Endothelial cell of umbilical vein (primary cell): Measurements from ENCODE around the gene TRMO. TPM values are rescaled to one million over a fixed set of nuclear protein-coding genes. Genes with fewer than 3 reads are reported as not detected.

Experiments used
- BruUV-seq: library from RNA; stranded (reverse); fragments of 400-500 nt; replicated peaks from 2 replicates; lab custom pipeline; 2021; lab: Mats Ljungman, UMichigan
- CTCF ChIA-PET: fragments of 300-600, 350-600 bp; sonication (Branson Sonifier 250); formaldehyde crosslinking; loops from one replicate; lab custom pipeline; 2021; ENCODE audit warnings: antibody characterized with exemption, inconsistent platforms; lab: Charles Lee
- POLR2A ChIA-PET: fragments of 300-600, 350-600 bp; sonication (Branson Sonifier 250); formaldehyde crosslinking; loops from one replicate; lab custom pipeline; 2021; ENCODE audit warnings: antibody characterized with exemption, inconsistent platforms; lab: Charles Lee
- DNase-seq: peaks from one replicate; pipeline ENCODE4 v3.0.0-alpha.2; 2011; ENCODE audit warnings: low read depth, low spot score
- FAIRE-seq: peaks from 2 replicates; lab custom pipeline; 2011; peaks lifted over from hg19 to GRCh38; lab: Jason Lieb, UNC
- H2AFZ ChIP-seq: 2 replicates; pipeline ENCODE4 v1.6.0; 2012; ENCODE audit warnings: low read depth, low read length, control low read depth, inconsistent platforms
- H3K27ac ChIP-seq: 2 replicates; pipeline ENCODE4 v1.5.1; 2011; ENCODE audit warnings: low read depth, mild to moderate bottlenecking, control low read depth, low read length, moderate library complexity; ENCODE audit not compliant: insufficient read depth
- H3K27me3 ChIP-seq, 2 experiments: 2 replicates each; pipeline versions ENCODE4 v1.6.0 to v1.6.1; 2011; ENCODE audit warnings: low read length in 2 of 2, mixed read lengths in 1 of 2; ENCODE audit not compliant: control insufficient read depth in 2 of 2, insufficient read depth in 2 of 2
- H3K36me3 ChIP-seq, 2 experiments: 2 replicates in 1 of 2; 3 replicates in 1 of 2; pipeline ENCODE4 v1.5.1; 2011; ENCODE audit warnings: low read length in 2 of 2, mild to moderate bottlenecking in 1 of 2, moderate library complexity in 1 of 2; ENCODE audit not compliant: control insufficient read depth in 2 of 2, insufficient read depth in 2 of 2; ENCODE audit errors: extremely low read depth in 1 of 2
- H3K4me1 ChIP-seq: 3 replicates; pipeline ENCODE4 v1.5.1; 2011; ENCODE audit warnings: mild to moderate bottlenecking, low read length; ENCODE audit not compliant: control insufficient read depth, insufficient read depth; ENCODE audit errors: extremely low read depth
- H3K4me2 ChIP-seq: 2 replicates; pipeline ENCODE4 v1.6.1; 2011; ENCODE audit warnings: low read length, control low read depth, mixed read lengths; ENCODE audit not compliant: insufficient read depth
- H3K4me3 ChIP-seq, 3 experiments: fragments of 200-600 bp in 1 of 3; sonication (generic), shearing (Covaris generic) in 1 of 3; replicated peaks in 1 of 3; 2 replicates each; pipeline ENCODE4 v1.5.1; 2011 to 2016; ENCODE audit warnings: control low read depth in 3 of 3, low read length in 3 of 3, mild to moderate bottlenecking in 2 of 3, inconsistent platforms in 1 of 3, low read depth in 1 of 3, moderate library complexity in 1 of 3; ENCODE audit not compliant: insufficient read depth in 1 of 3
- H3K79me2 ChIP-seq: 2 replicates; pipeline ENCODE4 v1.6.0; 2012; ENCODE audit warnings: low read length, inconsistent platforms; ENCODE audit not compliant: control insufficient read depth, insufficient read depth
- H3K9ac ChIP-seq: replicated peaks from 2 replicates; pipeline ENCODE3; 2011; ENCODE audit warnings: low read length, control low read depth; ENCODE audit not compliant: insufficient read depth; ENCODE audit errors: extremely low read depth
- H3K9me1 ChIP-seq: replicated peaks from 3 replicates; pipeline ENCODE4 v1.6.0; 2011; ENCODE audit warnings: mild to moderate bottlenecking, low read length; ENCODE audit not compliant: control insufficient read depth, insufficient read depth; ENCODE audit errors: extremely low read depth
- H3K9me3 ChIP-seq: replicated peaks from 2 replicates; pipeline ENCODE4 v1.5.1; 2012; ENCODE audit warnings: low read length, inconsistent platforms; ENCODE audit not compliant: control insufficient read depth, insufficient read depth
- H4K20me1 ChIP-seq: replicated peaks from 2 replicates; pipeline ENCODE3; 2011; ENCODE audit warnings: mild to moderate bottlenecking, low read length; ENCODE audit not compliant: control insufficient read depth, insufficient read depth; ENCODE audit errors: extremely low read depth
- EZH2 ChIP-seq: IDR thresholded peaks from 2 replicates; pipeline ENCODE4 v1.6.1; 2012; ENCODE audit warnings: borderline replicate concordance, low read depth, mild to moderate bottlenecking, moderate library complexity, low read length, inconsistent platforms; ENCODE audit not compliant: severe bottlenecking
- FOS ChIP-seq: IDR thresholded peaks from 2 replicates; pipeline ENCODE4 v1.6.1; 2011; ENCODE audit warnings: mild to moderate bottlenecking, low read length, moderate library complexity, borderline replicate concordance; ENCODE audit not compliant: insufficient read depth
- GATA2 ChIP-seq: IDR thresholded peaks from 2 replicates; pipeline ENCODE4 v1.7.0; 2011; ENCODE audit warnings: low read depth, mild to moderate bottlenecking, moderate library complexity, mixed read lengths, low read length; ENCODE audit not compliant: insufficient read length, insufficient read depth
- JUN ChIP-seq: IDR thresholded peaks from 2 replicates; pipeline ENCODE4 v1.6.1; 2011; ENCODE audit warnings: borderline replicate concordance, low read depth; ENCODE audit not compliant: insufficient read length, insufficient read depth
- MYC ChIP-seq: IDR thresholded peaks from one replicate; pipeline ENCODE4 v1.6.1; 2011; ENCODE audit warnings: mild to moderate bottlenecking, low read depth, low read length
- POLR2A ChIP-seq: IDR thresholded peaks from 2 replicates; pipeline ENCODE4 v1.6.1; 2012; ENCODE audit warnings: low read depth, mild to moderate bottlenecking, control low read depth, low read length
- POLR2AphosphoS5 ChIP-seq: IDR thresholded peaks from 2 replicates; pipeline ENCODE4 v1.6.1; 2012; ENCODE audit warnings: low read depth, mild to moderate bottlenecking, control low read depth, low read length, moderate library complexity; ENCODE audit not compliant: insufficient read depth
- dilution Hi-C: fragments of 300-500 bp; cut with MboI; formaldehyde crosslinking; loops from one replicate; pipeline ENCODE4 v1.15.0; 2019; ENCODE audit warnings: low sequenced_read_pairs; ENCODE audit not compliant: extremely low pct_ligation_motif_present
- intact Hi-C: fragments of 100-400 bp; cut with micrococcal nuclease; formaldehyde crosslinking; loops from one replicate; pipeline ENCODE4 v1.10.0; 2022
- polyA plus RNA-seq, 4 experiments: library from polyadenylated mRNA; depleted of rRNA in 3 of 4; stranded (reverse) in 3 of 4; unstranded in 1 of 4; fragments of >200 nt; gene quantifications; 2 replicates each; pipeline versions ENCODE4 v1.2.1 to v1.2.3, GENCODE V29; 2011 to 2012; ENCODE audit warnings: missing spikeins in 1 of 4
- total RNA-seq: library from RNA; stranded (reverse); gene quantifications from 2 replicates; pipeline ENCODE4 v1.2.3, GENCODE V29; 2021
- TF ChIP-seq, protein P1 (sequence below): IDR thresholded peaks from 2 replicates; pipeline ENCODE4 v1.6.1; 2011; ENCODE audit not compliant: insufficient read depth, insufficient read length
- TF ChIP-seq, protein P2 (sequence below), 2 donors: IDR thresholded peaks; 1 replicate in 1 of 2; 2 replicates in 1 of 2; pipeline ENCODE4 v1.5.1; 2011; ENCODE audit warnings: low read length in 2 of 2, mild to moderate bottlenecking in 2 of 2, moderate library complexity in 2 of 2, control low read depth in 1 of 2, inconsistent platforms in 1 of 2, low read depth in 1 of 2; ENCODE audit not compliant: insufficient read depth in 1 of 2; ENCODE audit errors: extremely low read depth in 1 of 2

Gene TRMO
- total and polyA plus RNA-seq, 2 donors (not counting 3 experiments of a cell fraction or from before 2014, with no cell fraction given), result 10.1 to 11.9 TPM

DNA sequence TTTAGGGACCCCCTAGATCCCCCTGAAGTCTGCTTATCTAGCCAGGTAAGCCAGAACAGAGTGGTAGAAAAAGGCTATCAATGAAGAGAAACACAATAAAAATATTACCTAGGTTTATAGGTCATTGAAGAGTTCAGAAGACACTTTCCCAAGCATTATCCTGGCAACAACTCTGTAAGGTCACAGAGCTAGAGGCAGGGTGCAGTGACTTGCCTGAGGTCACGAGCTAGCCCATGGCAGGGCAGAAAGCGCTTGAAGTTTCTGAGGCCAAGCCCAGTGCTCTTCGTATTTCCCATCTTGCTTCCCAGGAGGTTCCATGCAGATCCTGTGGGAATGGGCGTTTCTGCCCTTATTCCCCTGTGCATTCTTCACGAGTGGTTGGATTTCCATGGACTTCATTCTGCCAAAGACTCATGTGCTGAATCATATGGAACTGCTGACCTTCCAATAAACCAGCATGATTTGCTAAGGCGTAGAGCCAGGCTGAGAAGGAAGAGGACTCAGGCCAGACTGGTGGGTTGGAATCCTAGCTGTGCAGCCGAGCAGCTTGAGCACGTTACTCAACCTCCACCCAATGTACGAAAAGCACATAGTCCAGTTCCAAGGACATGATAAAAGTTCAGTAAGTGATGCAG lies 22.1 kb downstream of the TRMO start:
- no peaks in the 10 kb centered on the region for H3K9me1 ChIP-seq
- no peaks in the 10 kb centered on the region for H3K36me3 ChIP-seq
- no peak for FAIRE-seq
- H3K9me3 ChIP-seq, result no peaks in the 10 kb centered on the region
- no peaks in the 10 kb centered on the region for H3K79me2 ChIP-seq
- no peak overlapping the region for H3K4me2 ChIP-seq
- CTCF ChIA-PET, result interaction anchor here (0.6 to 5.5 kb wide), 30 partner anchors 10 to 359 kb away, joined by 3 to 128 read pairs (median 4); partner anchors contain the start of genes TRMO and XPA
- H3K9ac ChIP-seq, result no peak overlapping the region
- no peaks in the 10 kb centered on the region for H4K20me1 ChIP-seq
- H2AFZ ChIP-seq, result no peak overlapping the region
- no peak overlapping the region for H3K4me3 ChIP-seq
- dilution Hi-C loops, result no loop called here
- H3K27ac ChIP-seq, result no peak overlapping the region
- POLR2A ChIA-PET, result no interaction called here
- TF ChIP-seq, protein P1, sequence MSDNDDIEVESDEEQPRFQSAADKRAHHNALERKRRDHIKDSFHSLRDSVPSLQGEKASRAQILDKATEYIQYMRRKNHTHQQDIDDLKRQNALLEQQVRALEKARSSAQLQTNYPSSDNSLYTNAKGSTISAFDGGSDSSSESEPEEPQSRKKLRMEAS, result no peak
- TF ChIP-seq POLR2AphosphoS5 (no peak), EZH2 (no peak), MYC (no peak), JUN (no peak), POLR2A (no peak), FOS (no peak), GATA2 (no peak)
- TF ChIP-seq, protein P2, sequence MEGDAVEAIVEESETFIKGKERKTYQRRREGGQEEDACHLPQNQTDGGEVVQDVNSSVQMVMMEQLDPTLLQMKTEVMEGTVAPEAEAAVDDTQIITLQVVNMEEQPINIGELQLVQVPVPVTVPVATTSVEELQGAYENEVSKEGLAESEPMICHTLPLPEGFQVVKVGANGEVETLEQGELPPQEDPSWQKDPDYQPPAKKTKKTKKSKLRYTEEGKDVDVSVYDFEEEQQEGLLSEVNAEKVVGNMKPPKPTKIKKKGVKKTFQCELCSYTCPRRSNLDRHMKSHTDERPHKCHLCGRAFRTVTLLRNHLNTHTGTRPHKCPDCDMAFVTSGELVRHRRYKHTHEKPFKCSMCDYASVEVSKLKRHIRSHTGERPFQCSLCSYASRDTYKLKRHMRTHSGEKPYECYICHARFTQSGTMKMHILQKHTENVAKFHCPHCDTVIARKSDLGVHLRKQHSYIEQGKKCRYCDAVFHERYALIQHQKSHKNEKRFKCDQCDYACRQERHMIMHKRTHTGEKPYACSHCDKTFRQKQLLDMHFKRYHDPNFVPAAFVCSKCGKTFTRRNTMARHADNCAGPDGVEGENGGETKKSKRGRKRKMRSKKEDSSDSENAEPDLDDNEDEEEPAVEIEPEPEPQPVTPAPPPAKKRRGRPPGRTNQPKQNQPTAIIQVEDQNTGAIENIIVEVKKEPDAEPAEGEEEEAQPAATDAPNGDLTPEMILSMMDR (IDR thresholded peaks at IDR 0.05; ENCODE audit: extremely low read depth in 1 of 2, insufficient read depth in 1 of 2, low read depth in 1 of 2, low read length in 2 of 2), result no peak
- H3K27me3 ChIP-seq, result no peaks in the 10 kb centered on the region
- intact Hi-C loops, result no loop called here
- DNase-seq, result no peak
- no TSS peak for BruUV-seq
- no peaks in the 10 kb centered on the region for H3K4me1 ChIP-seq
